IMR-90 (cell line): ENCODE results near the gene ITPRIP. TPM values are rescaled to one million over a fixed set of nuclear protein-coding genes. Genes with fewer than 3 reads are reported as not detected.

Experiments
- ATAC-seq: fragments of 200-7000 bp; cut with Tn5 transposase; 2 replicates; pipeline ENCODE4 v1.9.1; 2020; ENCODE audit warnings: low read depth, mild to moderate bottlenecking, moderate library complexity
- BruUV-seq: library from RNA; stranded (reverse); fragments of 400-500 nt; replicated peaks from 2 replicates; lab custom pipeline; 2021; lab: Mats Ljungman, UMichigan
- CTCF ChIA-PET: fragments of 300-600 bp; formaldehyde crosslinking; extraction: SDS; loops from one replicate; lab custom pipeline; 2021; ENCODE audit warnings: antibody characterized with exemption; lab: Yijun Ruan, JAX
- POLR2A ChIA-PET: fragments of 300-600 bp; sonication (Branson Sonifier 250); formaldehyde crosslinking; loops from one replicate; lab custom pipeline; 2022; ENCODE audit warnings: antibody characterized with exemption; ENCODE audit not compliant: unreplicated experiment; lab: Charles Lee
- DNase-seq: peaks from one replicate; pipeline ENCODE4 v3.0.0; 2013
- H2AFZ ChIP-seq: replicated peaks from 2 replicates; pipeline ENCODE3; 2013; ENCODE audit warnings: low read length, mild to moderate bottlenecking; ENCODE audit not compliant: poor library complexity
- H2AK5ac ChIP-seq: 2 replicates; pipeline ENCODE4 v1.6.1; 2013; ENCODE audit warnings: low read depth, low read length, inconsistent platforms
- H2AK9ac ChIP-seq: replicated peaks from 2 replicates; pipeline ENCODE3; 2013; ENCODE audit warnings: mild to moderate bottlenecking, low read depth, low read length, moderate library complexity; ENCODE audit not compliant: poor library complexity
- H2BK120ac ChIP-seq: 2 replicates; pipeline ENCODE4 v1.6.1; 2013; ENCODE audit warnings: low read depth, low read length, inconsistent platforms
- H2BK15ac ChIP-seq: 3 replicates; pipeline ENCODE4 v1.6.1; 2013; ENCODE audit warnings: low read depth, low read length, inconsistent platforms
- H2BK20ac ChIP-seq: 2 replicates; pipeline ENCODE4 v1.6.1; 2013; ENCODE audit warnings: low read depth, mild to moderate bottlenecking, inconsistent platforms, low read length, moderate library complexity
- H2BK5ac ChIP-seq: 2 replicates; pipeline ENCODE4 v1.6.1; 2013; ENCODE audit warnings: mild to moderate bottlenecking, low read depth, low read length, inconsistent platforms; ENCODE audit not compliant: poor library complexity, severe bottlenecking
- H3K14ac ChIP-seq: replicated peaks from 2 replicates; pipeline ENCODE4 v1.6.1; 2013; ENCODE audit warnings: low read depth, low read length, inconsistent platforms
- H3K18ac ChIP-seq: 2 replicates; pipeline ENCODE4 v1.6.1; 2013; ENCODE audit warnings: low read depth, low read length, control low read depth
- H3K23ac ChIP-seq: 2 replicates; pipeline ENCODE4 v1.6.1; 2013; ENCODE audit warnings: low read depth, low read length, inconsistent platforms
- H3K27ac ChIP-seq: 2 replicates; pipeline ENCODE4 v1.5.1; 2013; ENCODE audit warnings: mild to moderate bottlenecking, control low read depth, low read length; ENCODE audit not compliant: insufficient read depth
- H3K27me3 ChIP-seq: 2 replicates; pipeline ENCODE4 v1.6.1; 2013; ENCODE audit warnings: low read length; ENCODE audit not compliant: control insufficient read depth, insufficient read depth
- H3K36me3 ChIP-seq: 2 replicates; pipeline ENCODE4 v1.6.1; 2013; ENCODE audit warnings: low read length, mixed read lengths; ENCODE audit not compliant: control insufficient read depth, insufficient read depth
- H3K4ac ChIP-seq: 2 replicates; pipeline ENCODE4 v1.6.1; 2013; ENCODE audit warnings: low read depth, low read length, inconsistent platforms
- H3K4me1 ChIP-seq: 2 replicates; pipeline ENCODE4 v1.6.1; 2013; ENCODE audit warnings: low read length, mixed read lengths; ENCODE audit not compliant: control insufficient read depth, insufficient read depth
- H3K4me2 ChIP-seq: 2 replicates; pipeline ENCODE4 v1.6.1; 2013; ENCODE audit warnings: low read depth, mild to moderate bottlenecking, control low read depth, low read length, moderate library complexity
- H3K4me3 ChIP-seq: 2 replicates; pipeline ENCODE4 v1.5.1; 2013; ENCODE audit warnings: low read depth, mild to moderate bottlenecking, control low read depth, low read length, moderate library complexity; ENCODE audit not compliant: insufficient read depth
- H3K56ac ChIP-seq: 2 replicates; pipeline ENCODE4 v1.6.1; 2013; ENCODE audit warnings: low read length, inconsistent platforms; ENCODE audit not compliant: insufficient read depth; ENCODE audit errors: extremely low read depth
- H3K79me1 ChIP-seq, 2 experiments: 2 replicates each; pipeline ENCODE4 v1.6.1; 2013; ENCODE audit warnings: low read length in 2 of 2, inconsistent platforms in 1 of 2, low read depth in 1 of 2
- H3K9ac ChIP-seq: 2 replicates; pipeline ENCODE4 v1.6.1; 2013; ENCODE audit warnings: low read depth, low read length, control low read depth
- H3K9me1 ChIP-seq: 2 replicates; pipeline ENCODE4 v1.6.1; 2013; ENCODE audit warnings: low read length, inconsistent platforms; ENCODE audit not compliant: insufficient read depth
- H3K9me3 ChIP-seq: 2 replicates; pipeline ENCODE4 v1.6.1; 2013; ENCODE audit warnings: low read length; ENCODE audit not compliant: control insufficient read depth, insufficient read depth
- H4K20me1 ChIP-seq: 2 replicates; pipeline ENCODE4 v1.6.1; 2013; ENCODE audit warnings: low read length, inconsistent platforms; ENCODE audit not compliant: insufficient read depth
- H4K5ac ChIP-seq: 2 replicates; pipeline ENCODE4 v1.6.1; 2013; ENCODE audit warnings: mild to moderate bottlenecking, low read depth, low read length, control low read depth
- H4K8ac ChIP-seq, 2 experiments: 2 replicates each; pipeline ENCODE4 v1.6.1; 2013; ENCODE audit warnings: low read depth in 2 of 2, low read length in 2 of 2, control low read depth in 1 of 2, inconsistent platforms in 1 of 2
- H4K91ac ChIP-seq: 2 replicates; pipeline ENCODE4 v1.6.1; 2013; ENCODE audit warnings: low read depth, low read length, inconsistent platforms; ENCODE audit not compliant: insufficient read depth
- BHLHE40 ChIP-seq: fragments of 150-350 bp; IDR thresholded peaks from 2 replicates; pipeline ENCODE4 v1.6.1; 2016; ENCODE audit warnings: mild to moderate bottlenecking, low read depth, low read length
- CEBPB ChIP-seq: IDR thresholded peaks from 2 replicates; pipeline ENCODE4 v1.6.1; 2012; ENCODE audit warnings: low read depth, low read length, improper control_type of control experiment
- FOS ChIP-seq: fragments of 150-350 bp; IDR thresholded peaks from 2 replicates; pipeline ENCODE4 v1.6.1; 2016; ENCODE audit warnings: low read depth, low read length
- POLR2A ChIP-seq: IDR thresholded peaks from 2 replicates; pipeline ENCODE4 v1.6.1; 2012; ENCODE audit warnings: mild to moderate bottlenecking, low read depth, low read length
- RAD21 ChIP-seq: IDR thresholded peaks from 2 replicates; pipeline ENCODE4 v1.6.1; 2012; ENCODE audit warnings: low read length, improper control_type of control experiment
- RCOR1 ChIP-seq: IDR thresholded peaks from 2 replicates; pipeline ENCODE4 v1.6.1; 2012; ENCODE audit warnings: mild to moderate bottlenecking, low read length, improper control_type of control experiment; ENCODE audit not compliant: insufficient replicate concordance
- WGBS, 2 experiments: methylation state at CpG; one replicate each; pipeline versions ENCODE4 v1.1.5 to v1.1.7; 2013; ENCODE audit warnings: missing lambda C conversion rate in 2 of 2; ENCODE audit not compliant: insufficient read length in 1 of 2; ENCODE audit errors: extremely low coverage in 2 of 2; 5-methylcytosine and 5-hydroxymethylcytosine counted together
- dilution Hi-C: fragments of 300-500 bp; cut with HindIII; formaldehyde crosslinking; loops from one replicate; pipeline ENCODE4 v1.14.3; 2018; ENCODE audit warnings: low sequenced_read_pairs; ENCODE audit not compliant: unreplicated experiment
- in situ Hi-C: fragments of 300-500 bp; cut with MboI; formaldehyde crosslinking; loops from 3 replicates; pipeline ENCODE4 v1.14.3; 2019; ENCODE audit warnings: low sequenced_read_pairs, inconsistent platforms, mixed read lengths
- intact Hi-C: fragments of 100-400 bp; cut with micrococcal nuclease; formaldehyde crosslinking; loops from 2 replicates; pipeline ENCODE4 v1.10.0; 2022
- polyA plus RNA-seq, 3 experiments: library from polyadenylated mRNA; depleted of rRNA; stranded (reverse); fragments of >200 nt; gene quantifications; 2 replicates each; pipeline ENCODE4 v1.2.3, GENCODE V29; 2012; ENCODE audit warnings: low replicate concordance in 1 of 3
- total RNA-seq: library from RNA; depleted of rRNA; stranded (reverse); fragments of >200 nt; gene quantifications from 2 replicates; pipeline ENCODE4 v1.2.3, GENCODE V29; 2012
- TF ChIP-seq, protein P1 (sequence below): conservative IDR thresholded peaks from 2 replicates; pipeline ENCODE4 v1.5.1; 2012; ENCODE audit warnings: mild to moderate bottlenecking, low read depth, low read length, improper control_type of control experiment
- TF ChIP-seq, protein P2 (sequence below): fragments of 150-350 bp; IDR thresholded peaks from 2 replicates; pipeline ENCODE4 v1.6.1; 2017; ENCODE audit warnings: mild to moderate bottlenecking, antibody characterized with exemption, low read length, low read depth

Gene ITPRIP
- total and polyA plus RNA-seq, 2 of the 4 experiments (the other 2 are of a cell fraction): 7.5 to 31.9 TPM

DNA sequence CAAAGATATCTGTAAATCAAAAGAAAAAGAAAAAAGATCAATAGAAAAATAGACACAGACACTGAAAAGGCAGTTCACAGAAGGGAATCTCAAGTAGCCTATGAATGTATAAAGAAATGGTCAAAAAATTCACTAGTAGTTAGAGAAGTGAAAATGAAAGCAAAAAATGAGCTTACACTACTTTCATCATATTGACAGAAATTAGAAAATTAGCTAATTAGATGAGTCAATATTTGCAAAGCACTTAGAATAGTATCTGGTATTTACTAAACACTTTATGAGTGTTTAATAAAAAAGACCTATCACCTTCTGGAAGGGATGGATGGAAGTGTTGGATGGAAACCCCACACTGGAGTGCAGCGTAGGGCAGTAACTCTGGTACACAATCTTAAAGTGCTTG is 13.7 kb upstream of the ITPRIP start:
- H2BK5ac ChIP-seq: no peak overlapping the region
- H3K9me3 ChIP-seq: no peaks in the 10 kb centered on the region
- in situ Hi-C loops (no loop called here), intact Hi-C loops (loop anchor here (5.0 kb wide), 2 partner anchors 230 to 465 kb away; partner anchors contain the start of gene SFR1), dilution Hi-C loops (no loop called here)
- H3K4me3 ChIP-seq: no peak overlapping the region
- no peak overlapping the region for H3K4ac ChIP-seq
- POLR2A ChIA-PET: no interaction called here
- H3K18ac ChIP-seq: no peak overlapping the region
- no peak overlapping the region for H2AK5ac ChIP-seq
- CTCF ChIA-PET: interaction anchor here (1.4 to 2.1 kb wide), 6 partner anchors 46 to 78 kb away, joined by 3 to 17 read pairs (median 8); no protein-coding TSS in a partner anchor
- no peak overlapping the region for H3K4me2 ChIP-seq
- H2BK120ac ChIP-seq: no peak overlapping the region
- H3K27me3 ChIP-seq: peaks cover 3% of the 10 kb centered on the region; the same call in 1 of the 2 replicates
- ATAC-seq (no peak), DNase-seq (no peak)
- H2BK15ac ChIP-seq: peak overlapping the region; percentile 6; the same call in 1 of the 3 replicates
- no peak overlapping the region for H4K91ac ChIP-seq
- no peak overlapping the region for H3K56ac ChIP-seq
- H4K5ac ChIP-seq: no peak overlapping the region
- H3K23ac ChIP-seq: no peak overlapping the region; the same call in 1 of the 2 replicates
- H2BK20ac ChIP-seq: no peak overlapping the region
- H4K8ac ChIP-seq: no peak overlapping the region
- TF ChIP-seq RAD21: no peak
- TF ChIP-seq POLR2A: no peak
- no peak for TF ChIP-seq RCOR1
- TF ChIP-seq, protein P1, sequence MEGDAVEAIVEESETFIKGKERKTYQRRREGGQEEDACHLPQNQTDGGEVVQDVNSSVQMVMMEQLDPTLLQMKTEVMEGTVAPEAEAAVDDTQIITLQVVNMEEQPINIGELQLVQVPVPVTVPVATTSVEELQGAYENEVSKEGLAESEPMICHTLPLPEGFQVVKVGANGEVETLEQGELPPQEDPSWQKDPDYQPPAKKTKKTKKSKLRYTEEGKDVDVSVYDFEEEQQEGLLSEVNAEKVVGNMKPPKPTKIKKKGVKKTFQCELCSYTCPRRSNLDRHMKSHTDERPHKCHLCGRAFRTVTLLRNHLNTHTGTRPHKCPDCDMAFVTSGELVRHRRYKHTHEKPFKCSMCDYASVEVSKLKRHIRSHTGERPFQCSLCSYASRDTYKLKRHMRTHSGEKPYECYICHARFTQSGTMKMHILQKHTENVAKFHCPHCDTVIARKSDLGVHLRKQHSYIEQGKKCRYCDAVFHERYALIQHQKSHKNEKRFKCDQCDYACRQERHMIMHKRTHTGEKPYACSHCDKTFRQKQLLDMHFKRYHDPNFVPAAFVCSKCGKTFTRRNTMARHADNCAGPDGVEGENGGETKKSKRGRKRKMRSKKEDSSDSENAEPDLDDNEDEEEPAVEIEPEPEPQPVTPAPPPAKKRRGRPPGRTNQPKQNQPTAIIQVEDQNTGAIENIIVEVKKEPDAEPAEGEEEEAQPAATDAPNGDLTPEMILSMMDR: no peak
- no peak for TF ChIP-seq FOS
- TF ChIP-seq BHLHE40: no peak
- no peak for TF ChIP-seq CEBPB
- TF ChIP-seq, protein P2, sequence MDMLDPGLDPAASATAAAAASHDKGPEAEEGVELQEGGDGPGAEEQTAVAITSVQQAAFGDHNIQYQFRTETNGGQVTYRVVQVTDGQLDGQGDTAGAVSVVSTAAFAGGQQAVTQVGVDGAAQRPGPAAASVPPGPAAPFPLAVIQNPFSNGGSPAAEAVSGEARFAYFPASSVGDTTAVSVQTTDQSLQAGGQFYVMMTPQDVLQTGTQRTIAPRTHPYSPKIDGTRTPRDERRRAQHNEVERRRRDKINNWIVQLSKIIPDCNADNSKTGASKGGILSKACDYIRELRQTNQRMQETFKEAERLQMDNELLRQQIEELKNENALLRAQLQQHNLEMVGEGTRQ: no peak
- no peak overlapping the region for H3K27ac ChIP-seq
- no CpG with 5 or more reads among the region's 1 CpG for WGBS, 2 experiments
- H2AFZ ChIP-seq: no peak overlapping the region
- no peak overlapping the region for H3K9ac ChIP-seq
- no peaks in the 10 kb centered on the region for H3K36me3 ChIP-seq
- no peaks in the 10 kb centered on the region; a peak in 1 of 4 replicates for H3K79me1 ChIP-seq
- H3K14ac ChIP-seq: no peak overlapping the region
- no peak overlapping the region for H2AK9ac ChIP-seq
- H4K20me1 ChIP-seq: no peaks in the 10 kb centered on the region
- no TSS peak for BruUV-seq
- peaks cover 3% of the 10 kb centered on the region; the same call in 1 of the 2 replicates for H3K9me1 ChIP-seq
- H3K4me1 ChIP-seq: peaks cover 7% of the 10 kb centered on the region; the same call in 1 of the 2 replicates
